ENCODE data around the gene XG.

DNA sequence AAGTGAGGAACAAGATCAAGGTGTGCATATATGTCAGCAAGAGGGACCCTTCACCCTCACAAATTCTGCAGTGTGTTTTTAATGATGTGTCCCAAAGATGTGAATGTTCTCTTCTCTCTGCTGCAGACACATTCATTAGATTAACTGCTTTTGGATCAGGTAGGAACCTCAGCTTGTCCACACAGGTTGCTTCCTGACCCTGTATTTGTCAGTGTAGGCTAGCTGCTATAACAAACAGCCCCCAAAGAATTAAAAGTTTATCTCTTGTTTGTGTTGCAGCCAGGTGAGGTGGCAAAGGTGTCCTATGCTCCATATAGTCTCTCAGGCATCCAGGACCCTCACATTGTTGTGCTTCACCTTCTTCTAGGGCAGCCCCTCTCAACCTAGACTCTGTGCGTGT lies 17.8 kb downstream of the XG start:
- TF ChIP-seq POLR2A (IDR thresholded peaks at IDR 0.05) (no peak), POLR2AphosphoS5 (IDR thresholded peaks at IDR 0.05; ENCODE audit: insufficient read depth in 1 of 2, low read depth in 1 of 2) (no peak)
- TF ChIP-seq, protein P1, sequence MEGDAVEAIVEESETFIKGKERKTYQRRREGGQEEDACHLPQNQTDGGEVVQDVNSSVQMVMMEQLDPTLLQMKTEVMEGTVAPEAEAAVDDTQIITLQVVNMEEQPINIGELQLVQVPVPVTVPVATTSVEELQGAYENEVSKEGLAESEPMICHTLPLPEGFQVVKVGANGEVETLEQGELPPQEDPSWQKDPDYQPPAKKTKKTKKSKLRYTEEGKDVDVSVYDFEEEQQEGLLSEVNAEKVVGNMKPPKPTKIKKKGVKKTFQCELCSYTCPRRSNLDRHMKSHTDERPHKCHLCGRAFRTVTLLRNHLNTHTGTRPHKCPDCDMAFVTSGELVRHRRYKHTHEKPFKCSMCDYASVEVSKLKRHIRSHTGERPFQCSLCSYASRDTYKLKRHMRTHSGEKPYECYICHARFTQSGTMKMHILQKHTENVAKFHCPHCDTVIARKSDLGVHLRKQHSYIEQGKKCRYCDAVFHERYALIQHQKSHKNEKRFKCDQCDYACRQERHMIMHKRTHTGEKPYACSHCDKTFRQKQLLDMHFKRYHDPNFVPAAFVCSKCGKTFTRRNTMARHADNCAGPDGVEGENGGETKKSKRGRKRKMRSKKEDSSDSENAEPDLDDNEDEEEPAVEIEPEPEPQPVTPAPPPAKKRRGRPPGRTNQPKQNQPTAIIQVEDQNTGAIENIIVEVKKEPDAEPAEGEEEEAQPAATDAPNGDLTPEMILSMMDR (IDR thresholded peaks at IDR 0.05): no peak
